HL-60 (cell line): ENCODE data around the gene CLCN5.

ENCODE experiments used
- DNase-seq, 2 experiments: peaks; one replicate each; pipeline ENCODE4 v3.0.0-alpha.2; 2010 to 2020; ENCODE audit warnings: low read depth in 1 of 2, low spot score in 1 of 2
- H3K27ac ChIP-seq: fragments of 250-450 bp; sonication (Bioruptor Pico); replicated peaks from 2 replicates; pipeline ENCODE4 v1.5.1; 2020; ENCODE audit warnings: mild to moderate bottlenecking, moderate library complexity
- H3K27me3 ChIP-seq: fragments of 250-450 bp; sonication (Bioruptor Pico); 2 replicates; pipeline ENCODE4 v1.5.1; 2021; ENCODE audit warnings: mild to moderate bottlenecking, moderate library complexity; ENCODE audit not compliant: insufficient read depth, poor library complexity, severe bottlenecking
- H3K4me3 ChIP-seq: replicated peaks from 2 replicates; pipeline ENCODE4 v1.5.1; 2011; ENCODE audit warnings: mild to moderate bottlenecking, control low read depth, low read length; ENCODE audit not compliant: insufficient read depth
- GABPA ChIP-seq: IDR thresholded peaks from 2 replicates; pipeline ENCODE4 v1.6.1; 2012; ENCODE audit warnings: low read depth
- POLR2AphosphoS5 ChIP-seq: IDR thresholded peaks from 2 replicates; pipeline ENCODE4 v1.6.1; 2012; ENCODE audit warnings: low read depth
- REST ChIP-seq: IDR thresholded peaks from 2 replicates; pipeline ENCODE4 v1.6.1; 2012; ENCODE audit warnings: low read depth; ENCODE audit not compliant: insufficient replicate concordance
- SPI1 ChIP-seq: IDR thresholded peaks from 2 replicates; pipeline ENCODE4 v1.6.1; 2012; ENCODE audit warnings: low read depth, mild to moderate bottlenecking, borderline replicate concordance
- TF ChIP-seq, protein P1 (sequence below): IDR thresholded peaks from one replicate; pipeline ENCODE4 v1.5.1; 2011; ENCODE audit warnings: low read length, control low read depth, inconsistent platforms; ENCODE audit not compliant: insufficient read depth

Gene CLCN5

GRCh38 chrX:49910344-49910743 is 12.1 kb upstream of the CLCN5 start:
- no peak for DNase-seq
- Histone ChIP-seq H3K27me3 (peaks cover 2% of the 10 kb centered on the region), H3K27ac (no peak overlapping the region), H3K4me3 (no peak overlapping the region)
- TF ChIP-seq, protein P1, sequence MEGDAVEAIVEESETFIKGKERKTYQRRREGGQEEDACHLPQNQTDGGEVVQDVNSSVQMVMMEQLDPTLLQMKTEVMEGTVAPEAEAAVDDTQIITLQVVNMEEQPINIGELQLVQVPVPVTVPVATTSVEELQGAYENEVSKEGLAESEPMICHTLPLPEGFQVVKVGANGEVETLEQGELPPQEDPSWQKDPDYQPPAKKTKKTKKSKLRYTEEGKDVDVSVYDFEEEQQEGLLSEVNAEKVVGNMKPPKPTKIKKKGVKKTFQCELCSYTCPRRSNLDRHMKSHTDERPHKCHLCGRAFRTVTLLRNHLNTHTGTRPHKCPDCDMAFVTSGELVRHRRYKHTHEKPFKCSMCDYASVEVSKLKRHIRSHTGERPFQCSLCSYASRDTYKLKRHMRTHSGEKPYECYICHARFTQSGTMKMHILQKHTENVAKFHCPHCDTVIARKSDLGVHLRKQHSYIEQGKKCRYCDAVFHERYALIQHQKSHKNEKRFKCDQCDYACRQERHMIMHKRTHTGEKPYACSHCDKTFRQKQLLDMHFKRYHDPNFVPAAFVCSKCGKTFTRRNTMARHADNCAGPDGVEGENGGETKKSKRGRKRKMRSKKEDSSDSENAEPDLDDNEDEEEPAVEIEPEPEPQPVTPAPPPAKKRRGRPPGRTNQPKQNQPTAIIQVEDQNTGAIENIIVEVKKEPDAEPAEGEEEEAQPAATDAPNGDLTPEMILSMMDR, result no peak
- no peak for TF ChIP-seq GABPA
- no peak for TF ChIP-seq REST
- no peak for TF ChIP-seq SPI1
- TF ChIP-seq POLR2AphosphoS5, result no peak

DNA sequence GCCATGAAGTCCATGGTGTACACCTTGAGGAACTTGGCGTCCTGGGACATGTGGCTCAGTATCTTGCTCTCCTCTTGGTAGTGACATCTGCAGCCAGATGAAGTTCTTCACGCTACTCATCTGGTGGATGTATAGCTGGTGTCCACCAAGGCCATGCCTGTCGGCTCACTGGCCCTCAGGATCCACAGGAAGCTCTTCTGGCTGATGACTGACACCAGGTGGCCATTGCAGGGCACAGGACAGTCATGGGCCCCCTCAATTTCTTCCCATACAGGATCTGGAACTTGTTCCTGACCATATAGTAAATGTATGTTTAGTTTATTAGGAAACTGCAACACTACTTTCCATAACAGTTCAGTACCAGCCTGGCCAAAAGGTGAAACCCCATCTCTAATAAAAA is 10.3 kb upstream of the CLCN5 start:
- H3K27ac ChIP-seq, result no peak overlapping the region
- DNase-seq, result no peak
- no peak overlapping the region for H3K4me3 ChIP-seq
- TF ChIP-seq POLR2AphosphoS5, result no peak
- no peak for TF ChIP-seq SPI1
- TF ChIP-seq GABPA, result no peak
- TF ChIP-seq, protein P1, result no peak
- TF ChIP-seq REST, result no peak
- peaks cover 2% of the 10 kb centered on the region for H3K27me3 ChIP-seq

GRCh38 chrX:49912861-49913260 is 9.5 kb upstream of the CLCN5 start:
- TF ChIP-seq, protein P1, result no peak
- no peak for TF ChIP-seq SPI1
- Histone ChIP-seq H3K27ac (no peak overlapping the region), H3K4me3 (no peak overlapping the region), H3K27me3 (peaks cover 2% of the 10 kb centered on the region)
- no peak for DNase-seq

- H3K27ac ChIP-seq, result no peak overlapping the region
- peak; percentile 22 to 54 for DNase-seq
- TF ChIP-seq, protein P1, result peak; percentile 67
- no peak for TF ChIP-seq SPI1
- peaks cover 2% of the 10 kb centered on the region for H3K27me3 ChIP-seq
- H3K4me3 ChIP-seq, result no peak overlapping the region
Observed at GRCh38 chrX:49915361-49916222, 6.8 kb upstream of the CLCN5 start.
